CD14-positive monocyte (primary cell): Measurements from ENCODE around the gene CDC45. TPM values are rescaled to one million over a fixed set of nuclear protein-coding genes. Genes with fewer than 3 reads are reported as not detected.
A peak's percentile ranks its signal among the peaks of the same experiment; 100 is the strongest.

Experiments
- DNase-seq, 3 donors: peaks; one replicate each; pipeline ENCODE4 v3.0.0-alpha.2; 2011 to 2022
- H2AFZ ChIP-seq: 2 replicates; pipeline ENCODE4 v1.6.0; 2012; ENCODE audit warnings: mild to moderate bottlenecking, low read depth, low read length, inconsistent platforms; ENCODE audit not compliant: insufficient read depth, poor library complexity, severe bottlenecking
- H3K27ac ChIP-seq, 2 donors: 1 replicate in 1 of 2; 2 replicates in 1 of 2; pipeline ENCODE4 v1.5.1; 2012 to 2013; ENCODE audit warnings: low read length in 2 of 2, control low read depth in 1 of 2, inconsistent platforms in 1 of 2, low read depth in 1 of 2, mild to moderate bottlenecking in 1 of 2
- H3K27me3 ChIP-seq, 2 donors: one replicate each; pipeline versions ENCODE4 v1.6.0 to v1.6.1; 2011 to 2013; ENCODE audit warnings: low read length in 2 of 2; ENCODE audit not compliant: control insufficient read depth in 2 of 2, insufficient read depth in 2 of 2
- H3K36me3 ChIP-seq, 2 donors: replicated peaks in 1 of 2; 1 replicate in 1 of 2; 2 replicates in 1 of 2; pipeline versions ENCODE4 v1.5.1 to v1.6.1; 2012 to 2013; ENCODE audit warnings: low read length in 2 of 2, control low read depth in 1 of 2, inconsistent platforms in 1 of 2, mild to moderate bottlenecking in 1 of 2; ENCODE audit not compliant: insufficient read depth in 2 of 2, control insufficient read depth in 1 of 2
- H3K4me1 ChIP-seq, 2 donors: 1 replicate in 1 of 2; 2 replicates in 1 of 2; pipeline versions ENCODE4 v1.5.1 to v1.6.1; 2012 to 2013; ENCODE audit warnings: low read length in 2 of 2, control low read depth in 1 of 2, inconsistent platforms in 1 of 2, mild to moderate bottlenecking in 1 of 2, moderate library complexity in 1 of 2; ENCODE audit not compliant: insufficient read depth in 2 of 2, control insufficient read depth in 1 of 2
- H3K4me2 ChIP-seq: replicated peaks from 2 replicates; pipeline ENCODE3; 2012; ENCODE audit warnings: low read length, moderate library complexity, mild to moderate bottlenecking; ENCODE audit not compliant: poor library complexity, severe bottlenecking; ENCODE audit errors: extremely low read depth
- H3K4me3 ChIP-seq, 3 experiments: fragments of 200-600 bp in 1 of 3; sonication (generic) in 1 of 3; replicated peaks in 1 of 3; 1 replicate in 2 of 3; 2 replicates in 1 of 3; pipeline ENCODE4 v1.5.1; 2011 to 2013; ENCODE audit warnings: low read length in 3 of 3, mild to moderate bottlenecking in 3 of 3, control low read depth in 2 of 3, low read depth in 2 of 3, inconsistent platforms in 1 of 3, moderate library complexity in 1 of 3
- H3K79me2 ChIP-seq: 2 replicates; pipeline ENCODE4 v1.6.0; 2012; ENCODE audit warnings: mild to moderate bottlenecking, control low read depth, inconsistent platforms, low read length, moderate library complexity; ENCODE audit not compliant: insufficient read depth
- H3K9ac ChIP-seq: 2 replicates; pipeline ENCODE4 v1.6.0; 2017; ENCODE audit warnings: low read length, mild to moderate bottlenecking; ENCODE audit not compliant: insufficient read depth, poor library complexity, severe bottlenecking
- H3K9me3 ChIP-seq, 2 donors: replicated peaks in 1 of 2; 1 replicate in 1 of 2; 2 replicates in 1 of 2; pipeline versions ENCODE4 v1.5.1 to v1.6.1; 2012 to 2013; ENCODE audit warnings: low read length in 2 of 2, control low read depth in 1 of 2; ENCODE audit not compliant: control insufficient read depth in 1 of 2, insufficient read depth in 1 of 2
- H4K20me1 ChIP-seq: 2 replicates; pipeline ENCODE4 v1.6.0; 2012; ENCODE audit warnings: mild to moderate bottlenecking, low read length, control low read depth, moderate library complexity; ENCODE audit not compliant: insufficient read depth
- H3K27ac Mint-ChIP-seq, 7 donors: one replicate each; pipeline ENCODE4 v1.8.0; 2020; ENCODE audit warnings: mild to moderate bottlenecking in 7 of 7, mixed read lengths in 7 of 7, moderate library complexity in 6 of 7, inconsistent platforms in 2 of 7
- H3K27me3 Mint-ChIP-seq, 3 donors: one replicate each; pipeline ENCODE4 v1.8.0; 2021 to 2022; ENCODE audit warnings: low read depth in 3 of 3, mild to moderate bottlenecking in 3 of 3, mixed read lengths in 3 of 3, moderate library complexity in 3 of 3, inconsistent platforms in 1 of 3
- H3K36me3 Mint-ChIP-seq, 2 donors: one replicate each; pipeline ENCODE4 v1.8.0; 2020; ENCODE audit warnings: mixed read lengths in 2 of 2, inconsistent platforms in 1 of 2, mild to moderate bottlenecking in 1 of 2
- H3K4me1 Mint-ChIP-seq: one replicate; pipeline ENCODE4 v1.8.0; 2020; ENCODE audit warnings: mild to moderate bottlenecking, mixed read lengths
- H3K4me3 Mint-ChIP-seq, 2 donors: one replicate each; pipeline ENCODE4 v1.8.0; 2020; ENCODE audit warnings: mild to moderate bottlenecking in 2 of 2, mixed read lengths in 2 of 2, moderate library complexity in 1 of 2
- H3K9me3 Mint-ChIP-seq, 7 donors: one replicate each; pipeline ENCODE4 v1.8.0; 2020 to 2022; ENCODE audit warnings: mixed read lengths in 7 of 7, mild to moderate bottlenecking in 6 of 7, moderate library complexity in 6 of 7, inconsistent platforms in 2 of 7
- CTCF ChIP-seq: fragments of 200-600 bp; IDR thresholded peaks from one replicate; pipeline ENCODE4 v1.8.0; 2022; ENCODE audit warnings: antibody characterized with exemption, mild to moderate bottlenecking
- WGBS: methylation state at CpG from one replicate; pipeline ENCODE4 v1.1.5; 2013; ENCODE audit warnings: missing lambda C conversion rate; ENCODE audit not compliant: insufficient coverage; 5-methylcytosine and 5-hydroxymethylcytosine counted together
- intact Hi-C, 2 donors: fragments of 100-400 bp; cut with micrococcal nuclease; formaldehyde crosslinking; loops; one replicate each; pipeline versions ENCODE4 v1.15.0 to v1.15.1; 2023
- polyA plus RNA-seq, 3 donors: library from polyadenylated mRNA; depleted of rRNA in 1 of 3; unstranded in 2 of 3; stranded (reverse) in 1 of 3; fragments of 300-500 nt in 2 of 3; fragments of >200 nt in 1 of 3; fragmentation: Illumina TruSeq in 2 of 3; gene quantifications; 1 replicate in 2 of 3; 2 replicates in 1 of 3; pipeline ENCODE4 v1.2.3, GENCODE V29; 2012 to 2021

CDC45 gene
- polyA plus RNA-seq, 3 donors: 0.04 TPM; not detected in 2

- no peaks in the 10 kb centered on the region for H4K20me1 ChIP-seq
- no peak overlapping the region for H3K4me3 Mint-ChIP-seq
- H3K4me3 ChIP-seq: no peak overlapping the region
- TF ChIP-seq CTCF: no peak
- no peaks in the 10 kb centered on the region for H3K9me3 ChIP-seq
- no peaks in the 10 kb centered on the region for H3K4me1 ChIP-seq
- no peak for DNase-seq
- H3K27ac ChIP-seq: no peak overlapping the region
- peaks cover 19 to 66% of the 10 kb centered on the region in 2 donors for H3K36me3 Mint-ChIP-seq
- H3K9ac ChIP-seq: no peak overlapping the region
- H3K4me1 Mint-ChIP-seq: no peaks in the 10 kb centered on the region
- no peaks in the 10 kb centered on the region for H3K9me3 Mint-ChIP-seq
- no peaks in the 10 kb centered on the region for H3K79me2 ChIP-seq
- H3K27me3 ChIP-seq: no peaks in the 10 kb centered on the region
- peak overlapping the region in 1 of 7 donors; percentile 56 for H3K27ac Mint-ChIP-seq
- H3K4me2 ChIP-seq: no peak overlapping the region
- intact Hi-C loops: loop anchor here in 1 of 2 donors (10.0 kb wide), 1 partner anchor 140 kb away; no protein-coding TSS in a partner anchor
- H3K36me3 ChIP-seq: peaks cover 21 to 61% of the 10 kb centered on the region in 2 donors
- WGBS: 100% methylated on average over 5 of the region's 6 CpGs
- H3K27me3 Mint-ChIP-seq: no peaks in the 10 kb centered on the region
- no peak overlapping the region for H2AFZ ChIP-seq
These were observed 15.0 kb downstream of the CDC45 start for GRCh38 chr22:19494676-19495173.

GRCh38 chr22:19495562-19496323 is 16.0 kb downstream of the CDC45 start:
- H3K27ac ChIP-seq: no peak overlapping the region
- H3K9ac ChIP-seq: no peak overlapping the region
- H3K27ac Mint-ChIP-seq: no peak overlapping the region
- no peak overlapping the region for H3K4me3 Mint-ChIP-seq
- H3K9me3 Mint-ChIP-seq: no peaks in the 10 kb centered on the region
- H3K36me3 Mint-ChIP-seq: peaks cover 15 to 67% of the 10 kb centered on the region in 2 donors
- WGBS: 73% methylated on average over 2 of the region's 5 CpGs
- H3K4me1 ChIP-seq: no peaks in the 10 kb centered on the region
- H3K27me3 ChIP-seq: no peaks in the 10 kb centered on the region
- DNase-seq: no peak
- no peak overlapping the region for H3K4me2 ChIP-seq
- H4K20me1 ChIP-seq: no peaks in the 10 kb centered on the region
- no peaks in the 10 kb centered on the region for H3K9me3 ChIP-seq
- no peak overlapping the region for H2AFZ ChIP-seq
- no peak for TF ChIP-seq CTCF
- H3K36me3 ChIP-seq: peaks cover 21 to 61% of the 10 kb centered on the region in 2 donors
- no peaks in the 10 kb centered on the region for H3K27me3 Mint-ChIP-seq
- no peak overlapping the region for H3K4me3 ChIP-seq
- H3K4me1 Mint-ChIP-seq: no peaks in the 10 kb centered on the region
- intact Hi-C loops: loop anchor here in 1 of 2 donors (10.0 kb wide), 1 partner anchor 139 kb away; no protein-coding TSS in a partner anchor
- no peaks in the 10 kb centered on the region for H3K79me2 ChIP-seq
